ENCODE data around the gene SPATA31C1.
"Not testable (repeated sequence)": the region's sequence is repeated elsewhere in the genome, so short reads cannot be mapped to it uniquely, and the experiment has no call there.

SPATA31C1 gene

DNA sequence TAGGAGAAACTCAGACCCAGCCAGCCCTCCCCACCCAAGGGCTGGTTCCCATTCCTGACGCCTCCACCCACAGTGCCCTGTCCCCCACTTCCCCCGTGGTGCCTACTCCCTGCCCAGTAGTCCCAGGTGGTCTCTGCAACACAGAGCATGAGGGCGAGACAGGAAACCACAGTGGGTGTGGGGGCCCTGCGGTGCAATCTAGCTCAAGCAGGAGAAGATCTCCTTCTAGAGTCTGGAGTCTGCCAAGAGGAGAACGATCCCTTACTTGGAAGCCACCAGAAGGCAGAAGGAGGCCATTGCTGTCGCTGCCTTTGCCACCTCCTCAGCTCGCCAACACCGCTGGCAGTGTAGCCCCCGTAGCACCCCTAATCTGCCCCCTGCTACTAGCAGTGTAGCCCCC is 20.2 kb downstream of the SPATA31C1 start:
- not testable (repeated sequence) for DNase-seq (ENCODE audit: low read depth in 2 of 2, low spot score in 1 of 2)

DNA sequence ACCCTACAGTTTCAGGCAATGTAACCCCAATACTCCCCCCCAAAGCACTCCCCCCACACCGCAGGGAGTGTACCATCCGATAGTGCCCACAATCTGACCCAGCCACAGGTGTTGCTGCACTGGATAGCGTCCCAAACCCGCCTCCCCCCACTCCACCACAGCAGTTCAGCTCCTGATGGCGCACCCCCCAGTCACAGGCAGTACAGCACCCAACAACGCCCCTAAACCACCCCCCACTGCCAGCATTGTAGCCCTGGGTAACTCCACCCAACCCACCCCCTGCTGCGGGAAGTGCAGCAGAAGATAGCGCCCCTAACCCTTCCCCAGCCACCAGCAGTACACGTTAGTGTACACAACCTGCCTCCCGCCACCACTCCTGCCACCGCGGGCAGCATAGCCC is 20.6 kb downstream of the SPATA31C1 start:
- DNase-seq (ENCODE audit: low read depth in 2 of 2, low spot score in 1 of 2) = not testable (repeated sequence)

DNA sequence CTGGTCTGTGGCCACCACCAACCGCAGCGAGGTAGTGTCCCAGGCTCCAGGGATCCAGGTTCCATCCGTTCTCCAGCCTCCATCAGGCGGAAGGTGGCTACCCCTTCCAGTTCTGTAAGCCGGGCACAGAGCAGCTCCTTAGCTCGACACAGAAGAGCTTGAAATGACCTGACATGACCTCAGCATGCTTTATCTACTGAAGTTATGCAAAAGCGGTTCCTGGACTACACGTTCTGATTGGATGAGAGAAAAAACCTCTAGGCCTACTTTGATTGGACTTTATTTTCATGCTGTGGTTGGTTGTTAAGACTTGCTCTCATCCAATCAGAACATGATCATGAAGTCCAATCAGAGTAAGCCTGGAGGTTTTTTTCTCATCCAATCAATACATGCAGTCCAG is 21.3 kb downstream of the SPATA31C1 start:
- not testable (repeated sequence) for DNase-seq (ENCODE audit: low read depth in 2 of 2, low spot score in 1 of 2)

GRCh38 chr9:87944096-87944495 is 26.3 kb downstream of the SPATA31C1 start:
- DNase-seq (ENCODE audit: low read depth in 2 of 2, low spot score in 1 of 2) = no peak

DNA sequence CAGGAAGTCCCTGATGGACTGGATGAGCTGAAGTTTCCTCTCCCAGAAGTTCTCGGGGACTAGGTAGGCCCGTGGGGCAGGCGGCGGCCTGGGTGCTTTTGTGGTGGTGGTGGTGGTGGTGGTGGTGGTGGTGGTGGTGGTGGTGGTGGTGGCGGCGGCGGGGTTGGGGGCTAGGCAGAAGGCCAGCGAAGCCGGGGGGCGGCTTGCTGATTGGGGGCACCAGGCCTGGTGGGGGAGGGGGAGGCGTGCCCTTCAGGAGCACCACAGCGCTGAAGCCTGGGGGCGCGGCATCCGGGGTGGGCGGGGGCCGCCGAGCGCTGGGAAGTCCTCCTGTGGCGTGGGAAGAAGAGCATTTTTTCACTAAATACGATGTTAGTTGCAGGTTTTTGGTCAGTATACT is 26.9 kb downstream of the SPATA31C1 start:
- no peak for DNase-seq (ENCODE audit: low read depth in 2 of 2, low spot score in 1 of 2)

DNA sequence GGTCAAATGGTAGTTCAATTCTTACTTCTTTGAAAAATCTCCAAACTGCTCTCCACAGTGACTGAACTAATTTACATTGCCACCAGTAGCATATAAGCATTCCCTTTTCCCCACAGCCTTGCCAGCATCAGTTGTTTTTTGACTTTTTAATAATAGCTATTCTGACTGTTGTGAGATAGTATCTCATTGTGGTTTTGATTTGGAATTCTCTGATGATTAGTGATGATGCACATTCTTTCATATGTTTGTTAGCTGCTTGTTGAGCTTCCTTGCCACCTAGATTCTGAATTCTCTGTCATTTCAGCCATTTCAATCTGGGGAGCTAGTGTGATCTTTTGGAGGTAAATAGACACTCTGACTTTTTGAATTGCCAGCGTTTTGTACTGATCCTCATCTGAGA is 32.5 kb downstream of the SPATA31C1 start:
- DNase-seq (ENCODE audit: low read depth in 2 of 2, low spot score in 1 of 2) = no peak

DNA sequence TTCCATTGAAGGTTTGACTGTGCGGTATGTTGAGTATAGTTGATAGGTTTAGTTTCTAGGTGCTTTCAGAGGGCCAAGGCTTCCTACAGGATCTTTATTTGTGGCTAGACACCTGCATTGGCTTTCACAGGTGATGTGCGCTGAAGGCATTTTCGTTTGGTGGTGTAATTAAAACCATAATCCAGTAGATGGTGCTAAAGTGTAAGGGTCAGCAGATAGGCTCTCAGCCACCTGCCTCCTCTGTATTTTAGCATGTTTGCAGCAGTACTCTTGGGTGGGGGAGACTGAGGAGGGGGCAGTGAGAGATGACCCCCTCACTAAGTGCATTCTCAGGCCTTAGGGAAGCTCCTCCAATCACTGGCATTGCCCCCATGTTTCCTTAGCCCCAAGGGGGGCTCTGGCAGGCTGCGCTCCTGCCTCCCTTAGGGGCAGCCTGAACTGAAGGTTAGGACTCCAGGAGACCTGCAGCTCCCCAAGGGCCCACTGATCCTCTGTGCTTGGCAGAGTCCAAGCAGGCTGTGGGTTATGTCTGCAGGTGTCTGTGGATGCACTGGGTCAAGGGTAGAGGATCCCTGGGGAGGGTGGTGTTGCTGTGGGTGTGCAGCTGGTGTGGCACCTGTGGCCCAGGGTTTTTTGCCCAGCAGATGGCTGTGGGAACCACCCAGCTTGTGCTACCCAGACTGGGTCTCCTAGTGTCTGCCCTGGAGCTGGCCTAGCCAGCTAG is 33.2 kb downstream of the SPATA31C1 start:
- DNase-seq (ENCODE audit: low read depth in 2 of 2, low spot score in 1 of 2) = no peak

DNA sequence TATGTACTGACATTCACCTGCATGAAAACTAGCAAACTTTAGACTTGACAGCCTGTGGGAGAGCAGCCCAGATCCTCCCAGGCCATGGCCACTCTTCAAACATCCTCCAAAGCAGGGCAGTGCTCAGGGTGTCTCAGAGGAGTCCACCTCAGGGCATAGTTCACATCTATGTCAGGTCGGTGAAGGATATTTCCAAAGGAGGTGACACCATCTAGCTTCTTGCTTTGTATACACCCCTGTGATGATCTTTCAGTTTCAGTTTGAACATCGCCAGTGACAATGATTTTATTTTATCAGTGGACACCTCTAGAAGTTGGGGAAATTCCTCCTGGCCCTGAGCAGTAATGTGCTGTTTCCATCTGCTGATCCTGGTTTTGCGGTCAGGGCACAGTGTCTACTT is 36.5 kb downstream of the SPATA31C1 start:
- no peak for DNase-seq (ENCODE audit: low read depth in 2 of 2, low spot score in 1 of 2)

DNA sequence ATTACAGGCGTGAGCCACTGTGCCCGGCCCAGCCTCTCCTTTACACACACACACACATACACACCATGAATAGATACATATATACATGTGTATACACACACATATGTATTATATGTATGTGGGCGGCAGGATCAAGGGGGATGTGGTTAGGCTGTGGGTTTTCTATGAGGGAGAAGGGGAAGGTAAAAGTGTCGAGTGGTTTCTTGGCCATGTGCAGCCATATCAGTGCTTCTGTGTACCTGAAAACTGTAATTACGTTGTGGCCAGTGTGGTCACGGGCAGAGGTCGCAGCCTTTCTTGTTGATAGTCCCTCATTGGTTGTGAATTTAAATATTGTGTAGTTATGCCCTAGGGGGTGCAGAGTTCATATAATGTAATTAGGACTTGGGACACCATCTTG is 40.1 kb downstream of the SPATA31C1 start:
- no peak for DNase-seq (ENCODE audit: low read depth in 2 of 2, low spot score in 1 of 2)

DNA sequence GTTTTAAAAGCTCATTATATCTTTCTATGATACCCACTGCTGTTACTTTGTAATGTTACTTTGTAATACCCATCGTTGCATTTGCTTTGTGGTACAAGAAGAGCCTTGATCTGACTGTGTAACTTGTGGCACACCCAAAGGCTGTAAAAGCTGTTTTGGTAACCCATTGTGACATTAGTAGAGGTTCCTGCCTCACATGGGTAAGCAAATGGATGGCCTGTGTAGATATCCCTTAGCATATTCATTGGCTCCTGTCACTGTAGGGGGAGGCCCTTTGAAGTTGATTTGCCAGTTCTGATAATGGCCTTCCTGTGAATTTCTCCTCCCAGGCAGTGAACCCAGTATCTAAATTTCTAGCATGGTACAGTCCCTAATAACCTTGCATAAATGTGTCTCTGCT is 40.8 kb downstream of the SPATA31C1 start:
- DNase-seq (ENCODE audit: low read depth in 2 of 2, low spot score in 1 of 2) = no peak

DNA sequence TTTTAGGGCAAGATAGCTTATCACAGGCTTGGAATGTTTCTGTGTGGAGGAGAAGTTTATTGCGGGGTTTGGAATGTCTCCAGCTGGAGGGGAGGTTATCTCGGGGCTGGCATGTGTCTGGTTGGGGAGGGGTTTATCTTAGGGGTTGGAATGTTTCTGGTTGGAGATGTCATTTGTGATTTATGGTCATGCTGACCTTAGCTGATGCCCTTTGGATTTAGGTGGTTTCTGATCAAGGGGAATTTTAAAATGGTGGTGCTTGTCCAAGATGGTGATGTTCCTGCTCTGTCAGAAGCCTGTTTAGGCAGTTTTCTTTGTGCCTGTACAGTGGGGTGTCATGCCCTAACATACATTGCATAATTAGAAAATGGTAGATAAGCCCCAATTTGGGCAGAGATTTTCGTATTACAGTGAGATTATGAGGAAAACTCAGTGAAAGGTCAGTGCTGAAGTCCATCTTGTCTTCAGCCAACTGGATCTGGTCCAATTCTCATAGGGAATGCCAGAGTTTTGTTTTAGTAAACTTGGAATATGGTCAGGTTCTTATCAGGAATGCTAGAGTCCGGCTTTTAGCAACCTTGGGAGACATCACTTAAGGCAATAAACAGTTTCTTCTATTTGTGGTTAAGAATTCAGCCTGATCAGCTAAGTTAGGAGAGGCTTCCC is 42.3 kb downstream of the SPATA31C1 start:
- no peak for DNase-seq (ENCODE audit: low read depth in 2 of 2, low spot score in 1 of 2)

GRCh38 chr9:87963770-87964169 is 46.0 kb downstream of the SPATA31C1 start:
- no peak for DNase-seq (ENCODE audit: low read depth in 2 of 2, low spot score in 1 of 2)

DNA sequence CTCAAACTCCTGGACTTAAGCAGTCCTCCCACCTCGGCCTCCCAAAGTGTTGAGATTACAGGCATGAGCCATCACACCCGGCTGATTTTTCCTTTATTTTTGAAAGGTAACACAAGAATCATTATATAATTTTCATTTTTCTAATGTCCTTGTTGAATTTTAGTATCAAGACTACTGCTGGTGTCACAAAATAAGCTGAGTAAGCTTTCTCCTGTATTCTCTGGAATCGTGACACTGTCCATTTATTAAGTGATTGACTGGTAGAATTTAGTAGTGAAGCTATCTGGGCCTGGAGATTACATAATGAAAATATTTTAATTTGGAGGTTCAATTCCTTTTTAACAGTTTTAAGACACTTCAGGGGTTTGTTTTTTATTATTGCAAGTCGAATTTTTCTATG is 47.1 kb downstream of the SPATA31C1 start:
- no peak for DNase-seq (ENCODE audit: low read depth in 2 of 2, low spot score in 1 of 2)

DNA sequence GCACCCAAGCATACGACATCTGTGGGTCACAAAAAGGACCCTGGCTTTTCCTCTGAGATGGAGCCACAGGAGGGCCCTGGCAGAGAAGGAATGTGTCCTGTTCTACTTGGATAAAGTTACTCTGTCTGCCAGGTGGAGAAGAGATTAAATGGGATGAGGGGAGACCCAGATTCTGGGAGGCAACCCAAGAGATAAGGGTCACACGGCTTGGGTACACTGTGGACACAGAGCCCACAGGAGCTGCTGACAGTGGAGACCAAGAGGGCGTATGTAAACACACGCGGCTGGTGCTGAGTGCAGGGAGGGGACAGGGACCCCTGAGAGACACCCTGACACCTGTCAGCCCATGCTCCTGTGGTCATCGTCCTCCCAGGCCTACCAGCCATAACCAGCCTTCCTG is 50.4 kb downstream of the SPATA31C1 start:
- DNase-seq (ENCODE audit: low read depth in 2 of 2, low spot score in 1 of 2) = no peak

DNA sequence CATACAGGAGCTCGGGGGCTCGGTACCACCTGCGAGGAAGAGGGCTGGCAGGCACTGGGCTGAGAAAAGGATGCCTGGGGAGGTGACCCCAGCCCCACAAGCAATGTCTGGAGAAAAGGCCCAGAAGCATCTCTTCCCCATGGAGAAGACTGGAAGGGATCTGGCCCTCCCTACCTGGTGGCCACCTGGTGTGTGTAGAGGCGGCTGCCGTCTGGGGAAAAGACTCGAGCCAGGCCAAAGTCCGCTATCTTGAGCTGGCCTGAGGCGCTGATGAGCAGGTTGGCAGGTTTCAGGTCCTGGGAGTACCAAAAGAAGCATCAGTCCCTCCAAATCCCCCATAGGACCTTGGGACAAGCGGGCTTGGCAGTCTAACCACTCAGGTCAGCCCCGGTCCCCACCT is 52.8 kb downstream of the SPATA31C1 start:
- DNase-seq (ENCODE audit: low read depth in 2 of 2, low spot score in 1 of 2) = no peak

DNA sequence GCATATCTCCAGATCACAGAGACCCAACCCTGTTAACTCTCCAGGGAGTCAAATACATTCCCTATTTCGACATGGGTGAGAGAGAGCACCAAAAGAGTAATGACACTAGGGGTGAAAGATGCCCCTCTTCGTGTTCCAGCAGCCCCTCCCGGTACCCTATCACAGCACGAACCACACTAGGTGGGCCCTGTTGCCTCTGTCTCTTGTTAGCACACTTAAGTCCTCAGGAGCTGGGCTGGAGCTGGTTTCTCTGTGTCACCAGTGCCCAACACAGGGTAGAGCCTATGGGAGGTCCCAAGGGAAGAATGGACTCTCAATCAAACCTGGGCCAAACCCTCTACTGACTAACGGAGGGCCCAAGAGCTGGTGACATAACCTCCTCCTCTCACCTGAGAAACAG is 55.4 kb downstream of the SPATA31C1 start:
- DNase-seq (ENCODE audit: low read depth in 2 of 2, low spot score in 1 of 2) = no peak

Measured in stimulated activated CD8-positive, alpha-beta memory T cell treated with anti-CD3 and anti-CD28 coated beads, Interleukin-4, amount 100 ng/mL, for 1 hour (primary cell).